Calu3 (cell line): ENCODE data around the gene RSRC1. TPM values are rescaled to one million over a fixed set of nuclear protein-coding genes. Genes with fewer than 3 reads are reported as not detected.

Experiments
- BruUV-seq: library from RNA; stranded (reverse); fragments of 400-500 nt; replicated peaks from 2 replicates; lab custom pipeline; 2021; lab: Mats Ljungman, UMichigan
- CTCF ChIA-PET: fragments of 300-600 bp; sonication (Branson Sonifier 250); formaldehyde crosslinking; loops from one replicate; lab custom pipeline; 2022; ENCODE audit warnings: antibody characterized with exemption; lab: Charles Lee
- DNase-seq: peaks from one replicate; pipeline ENCODE4 v3.0.0; 2022
- H3K27ac Mint-ChIP-seq: one replicate; pipeline ENCODE4 v1.8.0; 2022; ENCODE audit warnings: mixed read lengths; ENCODE audit not compliant: unreplicated experiment
- H3K27me3 Mint-ChIP-seq: one replicate; pipeline ENCODE4 v1.8.0; 2022; ENCODE audit warnings: mixed read lengths; ENCODE audit not compliant: unreplicated experiment
- H3K36me3 Mint-ChIP-seq: one replicate; pipeline ENCODE4 v1.8.0; 2022; ENCODE audit warnings: mild to moderate bottlenecking, moderate library complexity, mixed read lengths; ENCODE audit not compliant: insufficient read depth, unreplicated experiment
- H3K4me1 Mint-ChIP-seq: one replicate; pipeline ENCODE4 v1.8.0; 2022; ENCODE audit warnings: mild to moderate bottlenecking, low read depth, mixed read lengths; ENCODE audit not compliant: unreplicated experiment
- H3K4me3 Mint-ChIP-seq: one replicate; pipeline ENCODE4 v1.8.0; 2022; ENCODE audit warnings: mild to moderate bottlenecking, low read depth, moderate library complexity, mixed read lengths; ENCODE audit not compliant: unreplicated experiment
- H3K9me3 Mint-ChIP-seq: one replicate; pipeline ENCODE4 v1.8.0; 2022; ENCODE audit warnings: low read depth, mixed read lengths; ENCODE audit not compliant: unreplicated experiment
- intact Hi-C: fragments of 100-400 bp; cut with micrococcal nuclease; formaldehyde crosslinking; loops from one replicate; pipeline ENCODE4 v1.10.0; 2022; ENCODE audit not compliant: unreplicated experiment
- total RNA-seq: library from RNA; stranded (reverse); gene quantifications from 2 replicates; pipeline ENCODE4 v1.2.3, GENCODE V29; 2022
- TF ChIP-seq, protein P1 (sequence below): fragments of 200-600 bp; IDR thresholded peaks from one replicate; pipeline ENCODE4 v1.8.0; 2022; ENCODE audit warnings: antibody characterized with exemption; ENCODE audit not compliant: unreplicated experiment

RSRC1 gene
- total RNA-seq, 1 experiment from 2014 or later = 81.3 TPM

DNA sequence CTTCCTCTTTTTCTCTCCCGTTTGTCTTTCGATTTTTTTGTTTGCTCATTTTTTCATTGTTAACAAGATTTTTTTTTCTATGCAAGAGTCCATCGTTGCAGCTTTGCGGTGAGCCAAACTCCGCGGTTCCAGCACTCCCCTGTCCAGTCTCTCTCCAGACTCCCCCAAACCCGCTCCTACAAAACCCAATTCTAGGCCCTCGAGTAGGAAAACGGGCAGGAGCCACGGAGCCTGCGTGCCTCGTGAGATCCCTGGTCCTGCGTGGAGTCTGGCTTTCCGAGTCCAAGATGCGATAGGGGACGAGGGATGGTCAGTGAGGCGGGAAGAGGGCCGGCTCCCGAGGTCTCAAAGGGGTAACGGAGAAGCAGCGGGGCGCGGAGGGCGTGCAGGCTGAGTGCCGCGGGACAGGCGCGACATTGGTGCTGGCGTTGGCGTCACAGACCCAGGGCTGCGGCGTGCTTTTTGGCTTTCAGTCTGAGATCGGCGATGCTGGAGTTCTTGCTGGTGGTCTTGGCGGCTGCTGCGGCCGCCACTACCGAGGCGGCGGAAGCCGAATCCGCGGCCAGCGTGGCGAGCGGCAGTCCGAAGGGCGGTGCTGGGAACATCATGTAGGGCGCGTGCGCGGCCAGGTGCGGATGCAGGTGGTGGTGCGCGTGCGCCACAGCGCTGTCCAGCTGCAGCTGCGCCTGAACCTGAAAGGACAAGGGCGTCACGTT, 12.1 kb upstream of the RSRC1 start:
- Mint-ChIP-seq H3K36me3 (peaks cover 20% of the 10 kb centered on the region), H3K27me3 (no peaks in the 10 kb centered on the region), H3K27ac (peak overlapping the region; percentile 3), H3K9me3 (no peaks in the 10 kb centered on the region), H3K4me3 (peak overlapping the region; percentile 85), H3K4me1 (peaks cover 19% of the 10 kb centered on the region)
- TF ChIP-seq, protein P1, sequence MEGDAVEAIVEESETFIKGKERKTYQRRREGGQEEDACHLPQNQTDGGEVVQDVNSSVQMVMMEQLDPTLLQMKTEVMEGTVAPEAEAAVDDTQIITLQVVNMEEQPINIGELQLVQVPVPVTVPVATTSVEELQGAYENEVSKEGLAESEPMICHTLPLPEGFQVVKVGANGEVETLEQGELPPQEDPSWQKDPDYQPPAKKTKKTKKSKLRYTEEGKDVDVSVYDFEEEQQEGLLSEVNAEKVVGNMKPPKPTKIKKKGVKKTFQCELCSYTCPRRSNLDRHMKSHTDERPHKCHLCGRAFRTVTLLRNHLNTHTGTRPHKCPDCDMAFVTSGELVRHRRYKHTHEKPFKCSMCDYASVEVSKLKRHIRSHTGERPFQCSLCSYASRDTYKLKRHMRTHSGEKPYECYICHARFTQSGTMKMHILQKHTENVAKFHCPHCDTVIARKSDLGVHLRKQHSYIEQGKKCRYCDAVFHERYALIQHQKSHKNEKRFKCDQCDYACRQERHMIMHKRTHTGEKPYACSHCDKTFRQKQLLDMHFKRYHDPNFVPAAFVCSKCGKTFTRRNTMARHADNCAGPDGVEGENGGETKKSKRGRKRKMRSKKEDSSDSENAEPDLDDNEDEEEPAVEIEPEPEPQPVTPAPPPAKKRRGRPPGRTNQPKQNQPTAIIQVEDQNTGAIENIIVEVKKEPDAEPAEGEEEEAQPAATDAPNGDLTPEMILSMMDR = no peak
- intact Hi-C loops = no loop called here
- DNase-seq = peak; percentile 94
- BruUV-seq = no TSS peak
- CTCF ChIA-PET = interaction anchor here (1.1 kb wide), 1 partner anchor 12 kb away, joined by 3 read pairs; the partner anchor contains the start of gene RSRC1

DNA sequence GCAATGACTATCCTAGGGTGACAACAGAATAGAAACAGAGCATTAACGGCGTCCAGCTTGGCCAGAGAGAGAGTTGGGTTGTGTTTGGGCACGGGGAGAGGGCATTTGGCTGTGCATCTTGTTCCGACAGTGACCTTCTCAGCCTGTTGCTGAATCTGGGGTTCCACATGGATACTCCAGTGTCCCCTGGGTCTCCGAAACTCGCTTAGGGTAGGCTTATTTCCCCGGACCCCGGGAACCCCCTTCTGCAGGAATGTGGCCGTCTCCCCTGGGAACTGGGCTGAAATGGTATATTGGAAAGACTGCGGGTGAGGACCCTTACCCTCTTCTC, 11.6 kb upstream of the RSRC1 start:
- Mint-ChIP-seq H3K4me3 (peak overlapping the region; percentile 85), H3K27ac (peak overlapping the region; percentile 3), H3K9me3 (no peaks in the 10 kb centered on the region), H3K36me3 (peaks cover 25% of the 10 kb centered on the region), H3K4me1 (peaks cover 24% of the 10 kb centered on the region), H3K27me3 (no peaks in the 10 kb centered on the region)
- DNase-seq = no peak
- TF ChIP-seq, protein P1 = no peak
- no TSS peak for BruUV-seq
- intact Hi-C loops = no loop called here
- CTCF ChIA-PET = no interaction called here

DNA sequence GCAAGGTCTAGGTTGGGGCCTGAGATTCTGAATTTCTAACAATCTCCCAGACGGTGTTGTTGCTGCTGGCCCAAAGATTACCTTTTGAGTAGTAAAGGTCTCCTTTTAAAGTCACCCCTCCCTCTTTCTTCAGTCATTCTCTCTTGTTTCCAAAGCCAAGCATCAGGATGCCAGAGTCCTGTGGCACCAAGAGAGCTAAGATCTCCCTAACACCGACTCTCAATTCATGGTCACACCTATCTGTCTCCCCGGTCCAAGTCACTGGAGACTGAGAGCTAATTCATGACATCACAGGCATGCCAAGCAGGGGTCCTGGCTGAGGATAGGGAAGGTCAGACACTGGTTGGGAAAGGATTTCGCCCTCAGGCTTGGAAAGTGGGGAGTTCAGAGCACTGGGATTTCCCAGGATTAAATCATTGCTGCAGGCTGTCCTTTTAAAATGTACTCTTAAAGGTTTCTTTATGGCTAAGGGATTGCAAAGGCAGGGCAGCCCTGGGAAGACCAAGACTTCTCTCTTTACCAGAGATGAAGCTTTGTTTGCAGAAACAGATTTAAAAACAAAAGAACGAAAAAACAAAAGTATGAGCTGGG, 11.0 kb upstream of the RSRC1 start:
- CTCF ChIA-PET = no interaction called here
- no peaks in the 10 kb centered on the region for H3K27me3 Mint-ChIP-seq
- intact Hi-C loops = no loop called here
- no TSS peak for BruUV-seq
- H3K27ac Mint-ChIP-seq = no peak overlapping the region
- no peak for DNase-seq
- H3K4me3 Mint-ChIP-seq = peak overlapping the region; percentile 85
- TF ChIP-seq, protein P1 = no peak
- H3K4me1 Mint-ChIP-seq = peaks cover 28% of the 10 kb centered on the region
- H3K9me3 Mint-ChIP-seq = no peaks in the 10 kb centered on the region
- peaks cover 31% of the 10 kb centered on the region for H3K36me3 Mint-ChIP-seq

DNA sequence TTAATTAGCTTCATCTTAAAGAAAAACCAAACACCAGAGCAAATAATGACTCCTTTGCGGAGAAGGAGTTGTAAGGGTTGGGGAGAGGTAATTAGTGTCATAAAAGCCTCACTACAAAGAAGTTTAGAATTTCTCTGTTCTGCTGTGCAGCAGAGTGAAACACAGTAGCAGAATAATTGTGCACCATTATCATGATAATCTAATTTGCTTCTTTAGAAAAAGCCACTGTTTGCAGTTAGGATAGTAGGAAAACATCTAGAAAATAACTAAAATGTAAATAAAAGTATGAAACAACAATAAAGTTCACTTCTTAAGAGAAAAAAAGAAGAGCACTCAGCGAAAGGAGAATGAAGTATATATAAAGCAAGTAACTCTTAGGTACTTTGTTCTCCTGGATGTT, 9.2 kb upstream of the RSRC1 start:
- no peaks in the 10 kb centered on the region for H3K9me3 Mint-ChIP-seq
- no peak overlapping the region for H3K4me3 Mint-ChIP-seq
- no peak for DNase-seq
- peaks cover 4% of the 10 kb centered on the region for H3K27me3 Mint-ChIP-seq
- H3K27ac Mint-ChIP-seq = no peak overlapping the region
- CTCF ChIA-PET = interaction anchor here (0.5 kb wide), 1 partner anchor 68 kb away, joined by 4 read pairs; no protein-coding TSS in a partner anchor
- H3K4me1 Mint-ChIP-seq = peaks cover 37% of the 10 kb centered on the region
- no TSS peak for BruUV-seq
- TF ChIP-seq, protein P1 = no peak
- H3K36me3 Mint-ChIP-seq = peaks cover 47% of the 10 kb centered on the region
- intact Hi-C loops = loop anchor here (5.0 kb wide), 3 partner anchors 212 to 568 kb away; no protein-coding TSS in a partner anchor
